GM23338 (cell line): Measurements from ENCODE around the gene XPC.

ENCODE experiments used
- CREB1 ChIP-seq: fragments of 250-450 bp; sonication (Bioruptor Pico); IDR thresholded peaks from 2 replicates; pipeline ENCODE4 v1.5.0; 2020; ENCODE audit warnings: low read depth, mild to moderate bottlenecking, moderate library complexity
- CTCF ChIP-seq, 2 experiments: fragments of 200-600 bp in 1 of 2; sonication (generic) in 1 of 2; conservative IDR thresholded peaks; 2 replicates each; pipeline versions ENCODE4 v1.5.1 to v1.6.1; 2016 to 2017; ENCODE audit warnings: antibody characterized with exemption in 2 of 2, low read depth in 2 of 2, mild to moderate bottlenecking in 2 of 2, moderate library complexity in 1 of 2
- ETS1 ChIP-seq: IDR thresholded peaks from 2 replicates; pipeline ENCODE4 v1.6.1; 2016; ENCODE audit warnings: antibody characterized with exemption
- EZH2 ChIP-seq: fragments of 200-600 bp; sonication (generic); IDR thresholded peaks from one replicate; pipeline ENCODE4 v1.8.0; 2017; ENCODE audit warnings: antibody characterized with exemption, mild to moderate bottlenecking, low read depth; ENCODE audit not compliant: unreplicated experiment
- EZH2phosphoT487 ChIP-seq: fragments of 200-600 bp; sonication (generic); IDR thresholded peaks from one replicate; pipeline ENCODE4 v1.8.1; 2018; ENCODE audit warnings: antibody characterized with exemption; ENCODE audit not compliant: unreplicated experiment
- POLR2AphosphoS5 ChIP-seq: IDR thresholded peaks from 2 replicates; pipeline ENCODE4 v1.6.1; 2016; ENCODE audit warnings: antibody characterized with exemption, low read depth
- ZNF331 ChIP-seq: fragments of 250-450 bp; sonication (Bioruptor Pico); IDR thresholded peaks from 2 replicates; pipeline ENCODE4 v1.5.0; 2020; ENCODE audit warnings: low read depth, mild to moderate bottlenecking, moderate library complexity

GRCh38 chr3:14147066-14147435, 31.4 kb downstream of the XPC start:
- TF ChIP-seq CTCF (conservative IDR thresholded peaks at IDR 0.05; ENCODE audit: low read depth in 2 of 2) (no peak), EZH2 (no peak), POLR2AphosphoS5 (no peak), EZH2phosphoT487 (no peak), CREB1 (CRISPR knock-in tag) (no peak), ZNF331 (CRISPR knock-in tag) (no peak), ETS1 (no peak)
